ENCODE results near the gene MOB2.

The MOB2 gene

GRCh38 chr11:1503708-1504104 lies 17.1 kb upstream of the MOB2 start:
- DNase-seq (ENCODE audit: low spot score), result no peak

- DNase-seq (ENCODE audit: low spot score), result no peak
Observed at GRCh38 chr11:1502954-1503707, 16.6 kb upstream of the MOB2 start.

- DNase-seq (ENCODE audit: low spot score), result no peak
Observed at GRCh38 chr11:1502168-1502953, 15.8 kb upstream of the MOB2 start.

- no peak for DNase-seq (ENCODE audit: low spot score)
Observed at GRCh38 chr11:1501421-1502167, 15.0 kb upstream of the MOB2 start.

- no peak for DNase-seq (ENCODE audit: low spot score)
Observed at GRCh38 chr11:1500466-1501420, 14.2 kb upstream of the MOB2 start.

GRCh38 chr11:1499899-1500298 lies 13.3 kb upstream of the MOB2 start:
- no peak for DNase-seq (ENCODE audit: low spot score)

GRCh38 chr11:1499261-1499890 lies 12.8 kb upstream of the MOB2 start:
- no peak for DNase-seq (ENCODE audit: low spot score)

- DNase-seq (ENCODE audit: low spot score), result no peak
Observed at GRCh38 chr11:1498262-1498661, 11.7 kb upstream of the MOB2 start.

- no peak for DNase-seq (ENCODE audit: low spot score)
Observed at GRCh38 chr11:1497600-1497999, 11.0 kb upstream of the MOB2 start.

- no peak for DNase-seq (ENCODE audit: low spot score)
Observed at GRCh38 chr11:1496761-1497095, 10.1 kb upstream of the MOB2 start.

GRCh38 chr11:1496091-1496760 lies 9.6 kb upstream of the MOB2 start:
- no peak for DNase-seq (ENCODE audit: low spot score)

- no peak for DNase-seq (ENCODE audit: low spot score)
Observed at GRCh38 chr11:1494650-1495049, 8.1 kb upstream of the MOB2 start.

- DNase-seq (ENCODE audit: low spot score), result no peak
Observed at GRCh38 chr11:1493650-1494244, 7.2 kb upstream of the MOB2 start.

- no peak for DNase-seq (ENCODE audit: low spot score)
Observed at GRCh38 chr11:1491379-1491778, 4.8 kb upstream of the MOB2 start.

- no peak for DNase-seq (ENCODE audit: low spot score)
Observed at GRCh38 chr11:1490651-1491050, 4.1 kb upstream of the MOB2 start.

GRCh38 chr11:1488575-1489180 lies 2.1 kb upstream of the MOB2 start:
- DNase-seq (ENCODE audit: low spot score), result no peak

- DNase-seq (ENCODE audit: low spot score), result no peak
Observed at GRCh38 chr11:1487851-1488574, 1.4 kb upstream of the MOB2 start.

- no peak for DNase-seq (ENCODE audit: low spot score)
Observed at GRCh38 chr11:1487091-1487850, 692 bp upstream of the MOB2 start.

- no peak for DNase-seq (ENCODE audit: low spot score)
Observed at GRCh38 chr11:1485504-1485885, 1.1 kb downstream of the MOB2 start.
